K562 (cell line): ENCODE data around the gene CENPT. TPM values are rescaled to one million over a fixed set of nuclear protein-coding genes. Genes with fewer than 3 reads are reported as not detected.
A peak's percentile ranks its signal among the peaks of the same experiment; 100 is the strongest.

Experiments
- ATAC-seq: fragments of 200-7000 bp; cut with Tn5 transposase; 3 replicates; pipeline ENCODE4 v1.9.1; 2020; ENCODE audit warnings: moderate library complexity
- Bru-seq: library from RNA; stranded (reverse); fragments of 400-500 nt; gene quantifications from one replicate; lab custom pipeline; 2021; lab: Mats Ljungman, UMichigan
- BruChase-seq, 2 experiments: library from RNA; stranded (reverse); fragments of 400-500 nt; gene quantifications; one replicate each; lab custom pipeline; 2021; lab: Mats Ljungman, UMichigan
- BruUV-seq: library from RNA; stranded (reverse); fragments of 400-500 nt; replicated peaks from 2 replicates; lab custom pipeline; 2021; lab: Mats Ljungman, UMichigan
- CTCF ChIA-PET: fragments of 300-600 bp; formaldehyde crosslinking; extraction: SDS; loops from one replicate; lab custom pipeline; 2021; ENCODE audit warnings: low intra/inter-chr PET ratio; lab: Yijun Ruan, JAX
- POLR2A ChIA-PET: fragments of 300-600, 350-650 bp; sonication (Branson Sonifier 250); formaldehyde crosslinking; extraction: SDS; loops from one replicate; lab custom pipeline; 2021; ENCODE audit warnings: antibody characterized with exemption, inconsistent platforms; lab: Yijun Ruan, JAX
- DNase-seq, 4 experiments: peaks; one replicate each; pipeline versions ENCODE4 v3.0.0 to v3.0.0-alpha.2; 2011 to 2018; ENCODE audit warnings: low spot score in 3 of 4, mixed read lengths in 3 of 4; ENCODE audit errors: extremely low read depth in 1 of 4
- FAIRE-seq: peaks from 2 replicates; lab custom pipeline; 2011; peaks lifted over from hg19 to GRCh38; lab: Jason Lieb, UNC
- H2AFZ ChIP-seq: 2 replicates; pipeline ENCODE4 v1.6.0; 2011; ENCODE audit warnings: low read depth, low read length, control low read depth, inconsistent platforms
- H3K27ac ChIP-seq: fragments of 200-600 bp; 3 replicates; pipeline ENCODE4 v1.8.0; 2011; ENCODE audit warnings: low read depth, mild to moderate bottlenecking, control low read depth, inconsistent platforms, low read length, moderate library complexity, mixed read lengths; ENCODE audit errors: extremely low read depth
- H3K27me3 ChIP-seq, 2 experiments: fragments of 300-600 bp in 1 of 2; 2 replicates in 1 of 2; 3 replicates in 1 of 2; pipeline versions ENCODE4 v1.6.0 to v1.8.0; 2011; ENCODE audit warnings: inconsistent platforms in 2 of 2, low read length in 2 of 2, mild to moderate bottlenecking in 1 of 2, mixed read lengths in 1 of 2, moderate library complexity in 1 of 2; ENCODE audit not compliant: control insufficient read depth in 2 of 2, insufficient read depth in 2 of 2
- H3K36me3 ChIP-seq: fragments of 300-600 bp; 3 replicates; pipeline ENCODE4 v1.8.0; 2011; ENCODE audit warnings: mild to moderate bottlenecking, low read length, inconsistent platforms; ENCODE audit not compliant: control insufficient read depth, insufficient read depth
- H3K4me1 ChIP-seq, 2 experiments: fragments of 200-600 bp in 1 of 2; replicated peaks in 1 of 2; 2 replicates in 1 of 2; 3 replicates in 1 of 2; pipeline versions ENCODE4 v1.5.1 to v1.8.0; 2011; ENCODE audit warnings: inconsistent platforms in 2 of 2, low read length in 2 of 2, mild to moderate bottlenecking in 1 of 2, mixed read lengths in 1 of 2, moderate library complexity in 1 of 2; ENCODE audit not compliant: control insufficient read depth in 2 of 2, insufficient read depth in 2 of 2
- H3K4me2 ChIP-seq: 2 replicates; pipeline ENCODE4 v1.6.1; 2011; ENCODE audit warnings: low read length, control low read depth, inconsistent platforms, mixed read lengths; ENCODE audit not compliant: insufficient read depth
- H3K4me3 ChIP-seq: fragments of 200-600 bp; sonication (generic), shearing (Covaris generic); 2 replicates; pipeline ENCODE4 v1.5.1; 2016; ENCODE audit warnings: control low read depth, inconsistent platforms
- H3K79me2 ChIP-seq: fragments of 200-600 bp; 3 replicates; pipeline ENCODE4 v1.8.0; 2011; ENCODE audit warnings: low read length, inconsistent platforms; ENCODE audit not compliant: control insufficient read depth, insufficient read depth
- H3K9ac ChIP-seq, 2 experiments: 2 replicates each; pipeline versions ENCODE4 v1.6.0 to v1.6.1; 2011; ENCODE audit warnings: low read depth in 2 of 2, low read length in 2 of 2, control low read depth in 1 of 2, inconsistent platforms in 1 of 2, mild to moderate bottlenecking in 1 of 2, mixed read lengths in 1 of 2; ENCODE audit not compliant: insufficient read depth in 1 of 2
- H3K9me1 ChIP-seq: one replicate; pipeline ENCODE4 v1.6.0; 2011; ENCODE audit warnings: inconsistent platforms, mild to moderate bottlenecking, low read length, moderate library complexity; ENCODE audit not compliant: control insufficient read depth, insufficient read depth
- H3K9me3 ChIP-seq: replicated peaks from 2 replicates; pipeline ENCODE4 v1.5.1; 2011; ENCODE audit warnings: low read depth, low read length, inconsistent platforms; ENCODE audit not compliant: control insufficient read depth, insufficient read depth
- H4K20me1 ChIP-seq: replicated peaks from 2 replicates; pipeline ENCODE4 v1.6.1; 2011; ENCODE audit warnings: low read length, inconsistent platforms, mixed read lengths; ENCODE audit not compliant: control insufficient read depth, insufficient read depth
- CREB1 ChIP-seq, 2 experiments: sonication (generic) in 1 of 2; formaldehyde crosslinking in 1 of 2; IDR thresholded peaks; 2 replicates each; pipeline versions ENCODE4 v1.6.1 to v1.8.0; 2012 to 2022; ENCODE audit warnings: inconsistent platforms in 1 of 2, mild to moderate bottlenecking in 1 of 2, missing genetic modification reagents in 1 of 2, moderate library complexity in 1 of 2
- ILF3 ChIP-seq: fragments of 450-650 bp; IDR thresholded peaks from 2 replicates; pipeline ENCODE4 v1.6.1; 2018; ENCODE audit warnings: antibody characterized with exemption, mild to moderate bottlenecking, moderate library complexity, borderline replicate concordance
- POLR2H ChIP-seq: IDR thresholded peaks from 2 replicates; pipeline ENCODE4 v1.6.1; 2016; ENCODE audit warnings: missing genetic modification characterization, low read depth, mild to moderate bottlenecking, control low read depth, missing compliant biosample characterization, moderate library complexity
- SIX5 ChIP-seq, 2 experiments: IDR thresholded peaks; 2 replicates each; pipeline ENCODE4 v1.6.1; 2011; ENCODE audit warnings: low read length in 2 of 2, borderline replicate concordance in 1 of 2, low read depth in 1 of 2, mild to moderate bottlenecking in 1 of 2, moderate library complexity in 1 of 2; ENCODE audit not compliant: insufficient read depth in 1 of 2
- SRSF7 ChIP-seq: fragments of 200-400 bp; formaldehyde crosslinking; optimal IDR thresholded peaks from 2 replicates; pipeline ENCODE3; 2017; ENCODE audit warnings: mild to moderate bottlenecking, low read depth, low read length
- TAF15 ChIP-seq: fragments of 200-400 bp; formaldehyde crosslinking; IDR thresholded peaks from 2 replicates; pipeline ENCODE4 v1.6.1; 2017; ENCODE audit warnings: mild to moderate bottlenecking, low read depth, low read length, moderate library complexity
- TCF7L2 ChIP-seq: fragments of 150-350 bp; IDR thresholded peaks from 2 replicates; pipeline ENCODE4 v1.6.1; 2016; ENCODE audit warnings: low read depth, mild to moderate bottlenecking, low read length, moderate library complexity
- ZNF354B ChIP-seq: fragments of 250-450 bp; sonication (Bioruptor Pico); IDR thresholded peaks from 2 replicates; pipeline ENCODE4 v1.4.0; 2020
- WGBS: fragments of 100-300 bp; shearing (Covaris generic); methylation state at CpG from one replicate; pipeline ENCODE4 v1.1.6; 2016; ENCODE audit warnings: low coverage, mixed read lengths; ENCODE audit not compliant: insufficient coverage; ENCODE audit errors: missing lambda C conversion rate; 5-methylcytosine and 5-hydroxymethylcytosine counted together
- in situ Hi-C: fragments of 300-500 bp; cut with MboI; formaldehyde crosslinking; loops from 4 replicates; pipeline ENCODE4 v1.15.0; 2018; ENCODE audit warnings: inconsistent platforms, mixed read lengths
- intact Hi-C: fragments of 100-400 bp; cut with micrococcal nuclease; formaldehyde crosslinking; loops from 2 replicates; pipeline ENCODE4 v1.14.2; 2022
- long read RNA-seq, 3 experiments: library from polyadenylated mRNA in 2 of 3; library from RNA in 1 of 3; unstranded in 2 of 3; stranded (forward) in 1 of 3; transcript quantifications; one replicate each; pipeline ENCODE4 v2.0.0, GENCODE V29; 2019 to 2022
- polyA minus RNA-seq, 3 experiments: library from RNA; depleted of rRNA, polyadenylated mRNA; stranded (reverse); fragments of >200 nt; gene quantifications; 2 replicates each; pipeline ENCODE4 v1.2.3, GENCODE V29; 2011
- polyA plus RNA-seq, 8 experiments: library from polyadenylated mRNA; depleted of rRNA in 4 of 8; stranded (reverse) in 5 of 8; unstranded in 3 of 8; fragments of >200 nt; fragmentation: Nextera tagmentation in 2 of 8; fragmentation: Illumina TruSeq in 1 of 8; extraction: Ambion mirVana in 2 of 8; extraction: Trizol in 1 of 8; gene quantifications; 2 replicates each; pipeline versions ENCODE4 v1.2.1 to v1.2.3, GENCODE V29; 2011 to 2014; ENCODE audit warnings: inconsistent platforms in 1 of 8, missing spikeins in 1 of 8
- total RNA-seq, 7 experiments: library from RNA; depleted of rRNA in 6 of 7; stranded (reverse); fragments of >200 nt in 6 of 7; fragmentation: Illumina TruSeq in 2 of 7; extraction: Trizol in 2 of 7; gene quantifications; 2 replicates each; pipeline versions ENCODE4 v1.2.1 to v1.2.3, GENCODE V29; 2011 to 2021; ENCODE audit warnings: low replicate concordance in 1 of 7
- TF ChIP-seq, protein P1 (sequence below): sonication (generic); formaldehyde crosslinking; IDR thresholded peaks from 2 replicates; pipeline ENCODE4 v1.8.0; 2022; ENCODE audit warnings: mild to moderate bottlenecking, missing genetic modification reagents

CENPT gene, protein sequence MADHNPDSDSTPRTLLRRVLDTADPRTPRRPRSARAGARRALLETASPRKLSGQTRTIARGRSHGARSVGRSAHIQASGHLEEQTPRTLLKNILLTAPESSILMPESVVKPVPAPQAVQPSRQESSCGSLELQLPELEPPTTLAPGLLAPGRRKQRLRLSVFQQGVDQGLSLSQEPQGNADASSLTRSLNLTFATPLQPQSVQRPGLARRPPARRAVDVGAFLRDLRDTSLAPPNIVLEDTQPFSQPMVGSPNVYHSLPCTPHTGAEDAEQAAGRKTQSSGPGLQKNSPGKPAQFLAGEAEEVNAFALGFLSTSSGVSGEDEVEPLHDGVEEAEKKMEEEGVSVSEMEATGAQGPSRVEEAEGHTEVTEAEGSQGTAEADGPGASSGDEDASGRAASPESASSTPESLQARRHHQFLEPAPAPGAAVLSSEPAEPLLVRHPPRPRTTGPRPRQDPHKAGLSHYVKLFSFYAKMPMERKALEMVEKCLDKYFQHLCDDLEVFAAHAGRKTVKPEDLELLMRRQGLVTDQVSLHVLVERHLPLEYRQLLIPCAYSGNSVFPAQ
- 148 and 303 TPM in 2 replicates for total RNA-seq (2011; cell fraction: chromatin; rRNA removed; ENCODE audit: low replicate concordance)
- total RNA-seq (2011; cell fraction: nucleolus; rRNA removed): 234 and 236 TPM in 2 replicates
- total RNA-seq (2011; cell fraction: nucleoplasm; rRNA removed): 115 and 154 TPM in 2 replicates
- 67.1 and 73.7 TPM in 2 replicates for total RNA-seq (2014; rRNA removed)
- total RNA-seq (2014; rRNA removed; fragmentation: Illumina TruSeq; extraction: Trizol): 15.1 and 20.1 TPM in 2 replicates
- total RNA-seq (2015; rRNA removed; fragmentation: Illumina TruSeq; extraction: Trizol): 37.7 and 39.7 TPM in 2 replicates
- total RNA-seq (2021): 62.9 and 65.7 TPM in 2 replicates
- polyA plus RNA-seq (2011; rRNA removed): 44.1 and 57.0 TPM in 2 replicates
- polyA plus RNA-seq (2011; cell fraction: cytosol; rRNA removed): 50.3 and 77.4 TPM in 2 replicates
- 431 and 574 TPM in 2 replicates for polyA plus RNA-seq (2011; cell fraction: nucleus; rRNA removed)
- polyA plus RNA-seq (2012): 56.5 and 66.4 TPM in 2 replicates
- 55.2 and 57.7 TPM in 2 replicates for polyA plus RNA-seq (2014; fragmentation: Illumina TruSeq; extraction: Trizol)
- 1 to 10 TPM; 3.6 to 8.3 TPM for polyA plus RNA-seq (2014; fragmentation: Nextera tagmentation; extraction: Ambion mirVana)
- 89.1 and 94.2 TPM in 2 replicates for polyA plus RNA-seq (2014; rRNA removed)
- 22.1 and 23.9 TPM in 2 replicates for polyA minus RNA-seq (2011; rRNA and poly(A)+ RNA removed)
- polyA minus RNA-seq (2011; cell fraction: cytosol; rRNA and poly(A)+ RNA removed): 24.4 and 24.6 TPM in 2 replicates
- 66.0 and 75.9 TPM in 2 replicates for polyA minus RNA-seq (2011; cell fraction: nucleus; rRNA and poly(A)+ RNA removed)
- Bru-seq, nascent RNA: percentile 61 among the genes with signal in this experiment
- BruChase-seq, experiment 1, labeled RNA remaining after a 2-hour chase: percentile 55 among the genes with signal in this experiment
- percentile 62 among the genes with signal in this experiment for BruChase-seq, experiment 2, labeled RNA remaining after a 6-hour chase
- long read RNA-seq, experiment 1, transcript CENPT-218 (12 exons, 2,133 nt): major isoform, 12 of 209 reads
- long read RNA-seq, experiment 1, partial matches to known transcripts: 135 of 209 reads
- long read RNA-seq, experiment 1, other reads (novel, unspliced or antisense): 53 of 209 reads
- long read RNA-seq, experiment 2, partial matches to known transcripts: 51 of 62 reads
- long read RNA-seq, experiment 2, other reads (novel, unspliced or antisense): 11 of 62 reads
- long read RNA-seq, experiment 3, partial matches to known transcripts: 34 of 49 reads
- long read RNA-seq, experiment 3, other reads (novel, unspliced or antisense): 13 of 49 reads

DNA sequence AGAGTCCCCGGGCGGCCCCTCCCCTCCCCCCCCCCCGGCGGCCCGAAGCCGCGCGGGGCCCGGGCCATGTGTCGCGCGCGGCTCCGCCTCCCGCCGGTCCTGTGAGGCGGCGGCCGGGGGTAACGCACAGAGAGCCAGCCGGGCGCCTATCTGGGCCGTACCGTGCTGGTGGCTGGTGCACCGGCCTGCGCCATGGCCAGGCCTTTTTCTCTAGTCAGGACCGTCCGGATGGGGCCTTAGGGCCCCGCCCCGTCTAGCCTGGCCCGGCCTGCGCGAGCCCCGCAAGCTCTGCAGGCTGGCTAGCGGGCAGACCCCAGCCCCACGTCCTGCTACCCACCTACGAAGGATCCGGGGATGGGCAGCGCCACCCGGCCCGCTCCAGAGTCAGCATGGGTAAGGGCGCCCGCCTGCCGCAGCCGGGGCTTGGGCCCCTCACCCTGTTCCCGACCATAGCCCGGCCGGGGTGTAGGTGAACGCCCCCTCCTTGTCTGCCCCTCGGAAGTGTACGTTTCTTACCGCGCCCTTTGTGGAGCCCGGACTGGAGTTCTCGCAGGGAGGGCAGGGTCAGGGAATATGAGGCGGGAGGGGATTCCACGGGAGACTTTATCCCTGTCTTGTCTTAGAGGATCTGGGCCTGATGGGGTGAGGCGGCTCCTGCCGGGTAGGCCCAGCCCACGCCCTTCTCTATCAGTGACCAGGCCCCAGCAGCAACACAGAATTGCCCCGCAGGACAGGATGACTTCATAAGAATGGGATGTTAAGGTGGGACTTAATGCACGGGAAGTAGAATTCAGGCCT lies at the start of gene CENPT:
Gene CENPT (minus strand): TSS at position 630 of the 798 bp plus-strand sequence. CDS start 13,834 bp downstream, outside the sequence.
- Histone ChIP-seq H3K4me2 (peak within 1 kb of the TSS; percentile 84), H3K9me3 (no peaks in the 10 kb centered on the region), H3K36me3 (peaks cover 33% of the 10 kb centered on the region), H3K27me3 (no peaks in the 10 kb centered on the region), H3K9ac (peak within 1 kb of the TSS; percentile 94), H3K4me3 (peak within 1 kb of the TSS; percentile 99), H2AFZ (peak within 1 kb of the TSS; percentile 81), H3K27ac (peak within 1 kb of the TSS; percentile 77), H4K20me1 (no peaks in the 10 kb centered on the region; the same call in 1 of the 2 replicates), H3K79me2 (peaks cover 92% of the 10 kb centered on the region), H3K9me1 (peaks cover 5% of the 10 kb centered on the region), H3K4me1 (peaks cover 30 to 45% of the 10 kb centered on the region in 2 experiments)
- ATAC-seq: peak; percentile 76
- CTCF ChIA-PET: no interaction called here
- POLR2A ChIA-PET: interaction anchor here (0.7 to 2.2 kb wide), 2 partner anchors 10 to 142 kb away, joined by 3 to 10 read pairs; no protein-coding TSS in a partner anchor
- intact Hi-C loops: loop anchor here (2.0 kb wide), 1 partner anchor 46 kb away; the partner anchor contains the start of gene PSKH1
- peak; percentile 80 for FAIRE-seq
- no TSS peak for BruUV-seq
- in situ Hi-C loops: no loop called here
- peak; percentile 76 to 85 (median 80) for DNase-seq
- WGBS: 2% methylated on average over 35 of the region's 62 CpGs
- TF ChIP-seq CREB1 (IDR thresholded peaks at IDR 0.05) (0 out of 2 replicates have a peak, but pooled peaks have one; percentile 9), CREB1 (CRISPR knock-in tag; IDR thresholded peaks at IDR 0.05) (no peak), SIX5 (IDR thresholded peaks at IDR 0.05; ENCODE audit: borderline replicate concordance in 1 of 2, insufficient read depth in 1 of 2, low read depth in 1 of 2, low read length in 2 of 2) (no peak), ILF3 (no peak), TCF7L2 (no peak), POLR2H (no peak), SRSF7 (no peak), ZNF354B (CRISPR knock-in tag) (no peak), TAF15 (no peak)
- TF ChIP-seq, protein P1, sequence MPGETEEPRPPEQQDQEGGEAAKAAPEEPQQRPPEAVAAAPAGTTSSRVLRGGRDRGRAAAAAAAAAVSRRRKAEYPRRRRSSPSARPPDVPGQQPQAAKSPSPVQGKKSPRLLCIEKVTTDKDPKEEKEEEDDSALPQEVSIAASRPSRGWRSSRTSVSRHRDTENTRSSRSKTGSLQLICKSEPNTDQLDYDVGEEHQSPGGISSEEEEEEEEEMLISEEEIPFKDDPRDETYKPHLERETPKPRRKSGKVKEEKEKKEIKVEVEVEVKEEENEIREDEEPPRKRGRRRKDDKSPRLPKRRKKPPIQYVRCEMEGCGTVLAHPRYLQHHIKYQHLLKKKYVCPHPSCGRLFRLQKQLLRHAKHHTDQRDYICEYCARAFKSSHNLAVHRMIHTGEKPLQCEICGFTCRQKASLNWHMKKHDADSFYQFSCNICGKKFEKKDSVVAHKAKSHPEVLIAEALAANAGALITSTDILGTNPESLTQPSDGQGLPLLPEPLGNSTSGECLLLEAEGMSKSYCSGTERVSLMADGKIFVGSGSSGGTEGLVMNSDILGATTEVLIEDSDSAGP (CRISPR knock-in tag): no peak
